HG02973 (cell line): ENCODE results near the gene TLDC2.
"Not testable (repeated sequence)": the region's sequence is repeated elsewhere in the genome, so short reads cannot be mapped to it uniquely, and the experiment has no call there.

ENCODE experiments used
- ATAC-seq: cut with Tn5 transposase; IDR thresholded peaks from one replicate; pipeline ENCODE4 v1.9.1; 2021; ENCODE audit warnings: moderate library complexity; ENCODE audit not compliant: unreplicated experiment

The TLDC2 gene

DNA sequence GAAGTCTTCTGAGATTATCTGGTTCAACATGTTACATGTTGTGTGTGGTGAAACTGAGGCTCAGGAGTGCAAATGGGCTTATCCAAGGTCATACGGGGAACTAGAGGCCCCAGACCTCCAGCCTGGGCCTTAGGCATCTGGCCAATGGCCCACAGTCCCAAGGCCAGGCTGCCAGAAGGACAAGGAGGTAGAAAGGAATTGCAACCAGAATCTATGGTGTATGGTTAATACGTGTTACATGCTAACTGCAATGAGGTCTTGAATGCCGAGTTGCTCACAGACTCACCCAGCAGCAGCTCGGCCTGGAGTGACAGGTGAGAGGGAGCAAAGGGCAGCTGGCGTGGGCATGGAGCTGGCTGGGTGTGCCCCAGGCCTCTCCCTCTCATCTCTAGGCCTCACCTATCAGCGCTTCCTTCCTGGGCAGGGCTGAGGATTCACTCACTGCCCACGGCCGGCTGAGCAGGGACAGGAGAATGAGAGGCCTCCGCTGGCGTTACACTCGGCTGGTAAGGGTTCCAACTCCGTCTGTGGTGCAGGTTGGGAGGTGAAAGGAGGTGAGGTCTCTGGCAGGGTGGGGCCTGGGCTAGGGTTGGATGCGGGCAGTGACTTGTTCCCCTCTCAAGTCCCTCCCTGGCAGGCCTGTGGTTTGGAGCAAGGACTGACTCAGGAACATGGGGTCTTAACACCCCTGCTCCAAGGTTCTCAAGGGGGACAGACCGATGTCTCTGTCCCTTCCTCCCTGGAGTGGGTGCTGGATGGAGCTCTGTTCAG lies at the start of gene TLDC2:
TLDC2 (plus strand) TSS at position 437 of the 771 bp plus-strand sequence; CDS start at position 474, 37 bp downstream.
- ATAC-seq: no peak

- ATAC-seq: no peak
Measured at GRCh38 chr20:36826554-36827244, 49.2 kb upstream of the TLDC2 start.

DNA sequence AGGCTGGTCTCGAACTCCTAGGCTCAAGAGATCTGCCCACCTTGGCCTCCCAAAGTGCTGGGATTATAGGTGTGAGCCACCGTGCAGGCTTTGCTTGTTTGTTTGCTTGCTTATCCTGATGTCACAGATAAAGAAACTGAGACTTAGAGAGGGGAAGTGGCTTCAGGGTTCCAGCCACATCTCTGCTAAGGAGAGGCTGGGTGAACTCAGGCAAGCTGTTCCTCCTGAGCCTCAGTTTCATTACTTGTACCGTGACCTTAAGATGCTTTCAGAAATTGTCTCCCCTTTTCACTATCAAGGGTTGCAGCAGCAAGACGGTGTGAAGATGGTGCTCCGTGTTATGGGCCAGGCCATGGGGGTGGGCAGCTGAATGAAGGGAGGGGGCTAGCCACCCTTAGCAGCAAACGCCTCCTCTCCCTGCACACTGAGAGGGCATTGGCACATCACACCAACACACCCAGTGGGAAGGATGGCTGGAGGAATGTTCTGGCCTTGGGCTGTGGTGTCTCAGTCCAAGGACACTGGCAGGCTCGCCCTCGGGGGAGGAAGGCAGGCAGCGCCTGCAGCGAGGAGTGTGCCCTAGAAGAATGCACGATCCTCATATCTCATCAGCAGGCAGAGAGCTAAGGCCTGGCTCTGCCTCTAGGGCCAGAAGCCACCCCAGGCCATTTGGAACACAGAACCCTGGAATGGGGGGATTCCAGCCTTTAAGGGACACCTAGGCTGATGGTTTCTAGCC lies 48.2 kb upstream of the TLDC2 start:
- ATAC-seq: peak; percentile 82

- ATAC-seq: no peak
Measured at GRCh38 chr20:36830791-36831691, 44.9 kb upstream of the TLDC2 start.

DNA sequence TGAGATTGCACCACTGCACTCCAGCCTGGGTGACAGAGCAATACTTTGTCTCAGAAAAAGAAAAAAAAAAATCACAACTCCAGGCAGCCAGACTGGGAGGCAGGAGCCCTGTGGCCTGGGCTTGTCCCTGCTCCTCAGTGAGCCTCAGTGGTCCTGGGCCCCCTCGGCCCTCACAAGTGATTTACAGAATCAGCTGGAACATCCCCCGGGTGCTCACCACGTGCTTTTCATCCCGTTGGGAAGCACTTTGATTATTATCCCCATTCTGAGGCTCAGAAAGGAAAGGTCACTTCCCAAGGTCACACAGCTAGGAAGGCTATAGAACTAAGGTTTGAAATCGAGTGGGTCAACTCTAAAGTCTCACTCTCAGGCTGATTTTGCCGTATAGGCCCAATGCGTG lies 43.1 kb upstream of the TLDC2 start:
- no peak for ATAC-seq

GRCh38 chr20:36833275-36834020 lies 42.5 kb upstream of the TLDC2 start:
- no peak for ATAC-seq

- no peak for ATAC-seq
Measured at GRCh38 chr20:36835025-36835424, 40.9 kb upstream of the TLDC2 start.

- peak; percentile 79 for ATAC-seq
Measured at GRCh38 chr20:36835453-36836198, 40.3 kb upstream of the TLDC2 start.

DNA sequence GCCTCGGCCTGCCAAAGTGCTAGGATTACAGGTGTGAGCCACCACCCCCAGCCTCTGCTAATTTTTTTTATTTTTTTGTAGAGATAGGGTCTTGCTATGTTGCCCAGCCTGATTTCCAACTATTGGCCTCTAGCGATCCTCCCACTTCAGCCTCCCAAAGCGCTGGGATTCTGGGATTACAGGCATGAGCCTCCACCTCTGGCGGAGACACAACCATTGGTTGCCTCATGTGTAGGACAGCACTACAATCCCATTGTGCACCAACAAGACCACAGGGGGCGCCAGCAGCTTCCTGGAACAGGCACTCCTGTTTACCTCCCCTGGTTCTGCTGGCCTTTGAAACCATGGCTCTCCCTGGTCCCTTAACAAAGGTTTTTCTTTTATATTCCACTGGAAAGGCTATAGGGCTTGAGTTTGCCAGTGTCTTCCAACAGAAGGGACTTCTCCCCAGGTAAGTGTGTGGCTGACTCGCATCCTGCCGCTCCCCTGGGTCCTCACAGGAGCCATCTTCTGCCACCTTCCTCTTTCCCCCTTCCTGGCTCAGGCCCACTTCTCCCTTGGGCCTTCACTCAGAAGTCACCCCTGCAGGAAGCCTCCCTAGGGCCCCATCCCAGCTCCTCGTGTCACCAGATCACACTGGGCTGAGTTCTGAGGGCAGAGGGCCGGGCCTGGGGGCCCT lies 39.2 kb upstream of the TLDC2 start:
- ATAC-seq: no peak

- ATAC-seq: not testable (repeated sequence)
Measured at GRCh38 chr20:36838376-36838775, 37.6 kb upstream of the TLDC2 start.

- ATAC-seq: no peak
Measured at GRCh38 chr20:36839150-36839549, 36.8 kb upstream of the TLDC2 start.

DNA sequence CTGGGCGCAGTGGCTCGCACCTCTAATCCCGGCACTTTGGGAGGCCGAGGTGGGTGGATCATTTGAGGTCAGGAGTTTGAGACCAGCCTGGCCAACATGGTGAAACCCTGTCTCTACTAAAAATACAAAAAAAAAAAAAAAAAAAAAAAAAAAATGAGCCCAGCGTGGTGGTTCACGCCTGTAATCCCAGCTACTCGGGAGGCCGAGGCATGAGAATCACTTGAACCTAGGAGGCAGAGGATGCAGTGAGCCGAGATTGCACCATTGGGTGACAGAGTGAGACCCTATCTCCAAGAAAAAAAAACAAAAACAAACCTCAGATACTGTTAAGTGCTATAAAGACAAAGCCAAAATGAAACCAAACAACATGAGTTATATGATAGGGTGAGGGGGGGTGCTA lies 34.9 kb upstream of the TLDC2 start:
- not testable (repeated sequence) for ATAC-seq

DNA sequence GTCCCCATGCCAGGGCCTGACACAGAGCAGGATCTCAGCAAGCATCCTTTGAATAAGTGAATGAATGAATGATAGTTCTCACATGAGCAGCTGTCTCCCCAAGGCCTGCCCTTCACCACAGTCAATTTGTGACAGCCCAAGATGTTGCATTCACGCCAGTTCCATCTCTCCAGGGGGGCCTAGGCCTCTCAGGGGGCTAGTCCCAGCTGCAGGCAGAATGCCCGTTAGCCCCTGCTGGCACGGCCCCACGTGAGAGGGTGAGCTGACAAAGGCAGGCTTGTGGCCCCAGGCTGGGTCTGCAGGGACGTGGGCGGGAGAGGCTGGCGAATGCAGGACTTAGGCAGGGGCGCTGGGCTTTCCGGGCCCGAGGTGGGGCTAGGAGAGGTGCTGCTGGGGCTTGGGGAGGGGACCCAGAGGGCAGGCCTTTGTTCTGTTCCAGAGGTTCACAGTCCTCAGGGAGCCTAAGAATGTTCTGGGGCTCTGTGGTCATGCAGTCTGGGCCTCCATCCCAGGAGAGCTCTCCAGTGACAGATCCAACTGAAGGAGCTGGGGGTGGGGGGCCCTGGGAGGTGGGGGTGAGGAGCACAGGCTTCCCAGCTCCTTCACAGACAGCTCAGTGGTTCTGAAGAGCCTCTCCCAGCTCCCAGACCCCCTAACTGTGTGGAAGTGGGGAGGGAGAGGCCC lies 30.5 kb upstream of the TLDC2 start:
- no peak for ATAC-seq

DNA sequence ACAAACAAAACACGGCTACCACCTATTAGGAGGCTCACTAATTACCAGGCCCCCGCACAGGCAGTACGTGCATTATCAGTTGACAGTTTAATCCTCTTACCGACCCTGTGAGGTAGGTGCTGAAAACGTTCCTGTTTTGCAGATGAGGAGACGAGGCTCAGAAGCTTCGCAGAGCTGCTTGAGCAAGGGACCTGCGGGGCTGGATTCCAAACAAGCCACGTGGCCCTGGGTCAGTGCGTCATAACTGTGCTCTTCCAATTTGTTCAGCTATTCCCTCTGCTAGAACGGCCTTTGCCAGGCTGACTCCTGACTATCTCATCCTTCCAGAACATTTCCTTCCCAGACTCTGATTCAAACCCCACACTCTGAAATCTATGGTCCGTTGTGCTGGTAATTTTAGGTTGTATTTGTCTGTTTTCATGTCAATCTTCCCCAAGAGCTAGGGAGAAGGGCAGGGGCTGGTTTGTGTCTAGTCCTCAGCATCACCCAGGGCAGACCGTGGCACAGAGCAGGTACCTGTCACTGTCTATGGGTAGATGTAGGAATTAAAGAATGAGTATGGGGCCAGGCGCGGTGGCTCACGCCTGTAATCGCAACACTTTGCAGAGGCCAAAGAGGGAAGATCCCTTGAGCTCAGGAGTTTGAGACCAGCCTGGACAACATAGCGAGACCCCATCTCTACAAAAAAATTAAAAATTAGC lies 28.8 kb upstream of the TLDC2 start:
- no peak for ATAC-seq

DNA sequence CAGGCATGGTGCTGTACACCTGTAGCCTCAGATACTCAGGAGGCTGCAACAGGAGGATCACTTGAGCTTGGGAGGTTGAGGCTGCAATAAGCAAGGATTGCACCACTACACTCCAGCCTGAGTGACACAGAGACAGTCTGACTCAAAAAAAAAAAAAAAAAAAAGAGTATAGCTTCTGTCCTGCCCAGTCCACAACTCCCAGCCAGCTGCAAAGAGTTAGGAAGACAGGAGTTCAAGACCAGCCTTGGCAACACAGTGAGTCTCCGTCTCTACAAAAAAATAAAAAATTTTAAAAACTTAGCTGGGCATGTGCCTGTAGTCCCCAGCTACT lies 28.3 kb upstream of the TLDC2 start:
- no peak for ATAC-seq

DNA sequence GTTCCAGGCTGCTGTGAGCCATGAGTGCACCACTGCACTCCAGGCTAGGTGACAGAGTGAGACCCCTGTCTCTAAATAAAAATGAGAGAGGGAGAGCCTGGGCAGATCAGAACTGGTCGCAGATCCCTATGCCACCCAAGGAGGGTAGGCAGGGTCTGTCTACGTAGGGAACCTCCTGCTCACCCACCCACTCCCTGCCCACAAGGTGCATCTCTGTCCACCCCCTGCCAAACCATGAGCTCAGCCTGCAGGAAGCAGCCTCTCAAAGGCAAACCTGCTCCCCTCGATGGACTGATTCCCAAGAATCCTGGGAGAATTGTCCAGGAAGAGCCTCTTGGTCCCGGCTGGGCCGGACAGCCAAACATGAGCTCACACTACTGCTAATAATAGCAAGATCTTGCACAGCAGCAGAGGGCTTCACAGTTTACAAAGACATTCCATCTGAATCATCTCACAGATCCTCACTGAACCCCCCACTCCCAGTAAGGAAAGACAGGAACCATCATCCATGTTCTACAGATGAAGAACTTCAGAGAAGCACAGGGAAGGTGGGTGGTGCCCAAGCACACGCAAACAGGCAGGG lies 27.8 kb upstream of the TLDC2 start:
- ATAC-seq: no peak

DNA sequence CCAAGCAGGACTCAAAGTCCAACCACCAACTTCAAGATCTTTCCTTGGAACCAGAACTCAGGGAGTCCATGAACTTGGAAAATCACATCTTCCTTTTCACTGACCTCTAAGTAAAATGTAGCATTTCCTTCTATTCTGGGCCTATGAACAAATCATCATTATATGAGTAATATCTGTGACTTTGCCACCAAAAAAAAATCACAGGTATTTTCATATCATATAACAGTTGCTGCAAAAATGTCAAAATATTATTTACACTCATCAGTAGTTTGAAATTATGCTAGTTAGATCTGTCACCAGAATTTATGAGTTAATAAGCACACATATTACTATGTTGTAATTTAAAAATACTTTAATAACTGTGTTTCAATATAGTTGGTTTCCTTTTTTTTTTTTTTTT lies 27.3 kb upstream of the TLDC2 start:
- ATAC-seq: no peak
